Smooth muscle cell of the pulmonary artery (primary cell): ENCODE data around the gene NUP210. TPM values are rescaled to one million over a fixed set of nuclear protein-coding genes. Genes with fewer than 3 reads are reported as not detected.

ENCODE experiments used
- total RNA-seq: library from RNA; depleted of rRNA; stranded (reverse); fragments of >200 nt; gene quantifications from 2 replicates; pipeline ENCODE4 v1.2.3, GENCODE V29; 2014

NUP210 gene
- total RNA-seq = 0.10 and 0.46 TPM in 2 replicates

GRCh38 chr3:13420045-13420830, at the start of gene NUP210:
TSS of gene NUP210 (minus strand) at chr3:13420322. CDS start at chr3:13420226, 96 bp downstream.

Other genes with a start within 250 kb of the NUP210 start
- 20.0 and 22.4 TPM in 2 replicates for gene HDAC11, start 60.0 kb upstream of the NUP210 start, total RNA-seq
- 133 and 498 TPM in 2 replicates for gene FBLN2, start 128.8 kb upstream of the NUP210 start, total RNA-seq